Measurements from ENCODE around the gene PDZD7. TPM values are rescaled to one million over a fixed set of nuclear protein-coding genes. Genes with fewer than 3 reads are reported as not detected.
A peak's percentile ranks its signal among the peaks of the same experiment; 100 is the strongest.

PDZD7 gene
- total and polyA plus RNA-seq, 4 donors = 0.06 to 0.09 (median 0.07) TPM; not detected in 1

DNA sequence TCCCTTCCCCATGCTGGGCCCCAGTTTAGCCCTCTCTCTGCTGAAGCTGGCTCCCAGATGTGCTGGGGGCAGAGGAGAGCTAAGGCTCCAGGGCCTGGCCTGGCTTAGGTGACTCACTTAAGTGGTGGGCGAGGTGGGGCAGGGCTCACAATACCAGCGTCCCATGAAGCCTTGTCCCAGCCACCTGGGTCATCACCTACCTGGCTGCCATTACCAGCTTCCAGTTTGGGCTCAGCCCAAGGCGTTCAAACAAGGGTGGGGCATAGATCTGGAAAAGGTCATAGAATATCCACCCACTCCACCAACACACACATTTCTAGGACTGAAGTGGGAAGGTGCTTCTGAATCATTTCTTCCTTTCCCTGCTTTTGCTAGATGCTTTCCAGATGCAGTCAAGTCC lies 39.2 kb upstream of the PDZD7 start:
- no peak for TF ChIP-seq FOXA1 (IDR thresholded peaks at IDR 0.05)
- TF ChIP-seq HNF4G (IDR thresholded peaks at IDR 0.05) = no peak
- no peak for TF ChIP-seq NR2F2 (IDR thresholded peaks at IDR 0.05)
- TF ChIP-seq FOXA2 (IDR thresholded peaks at IDR 0.05) = no peak
- TF ChIP-seq RXRA (IDR thresholded peaks at IDR 0.05) = no peak
- Histone ChIP-seq H3K9ac (ENCODE audit: low read depth in 1 of 2, low read length in 2 of 2) (no peak overlapping the region), H3K27ac (ENCODE audit: low read depth in 1 of 2, low read length in 2 of 2) (no peak overlapping the region), H3K27me3 (ENCODE audit: control insufficient read depth in 4 of 4, insufficient read depth in 4 of 4, low read length in 3 of 4) (peaks cover 0 to 8% (median 2%) of the 10 kb centered on the region in 4 donors), H3K9me3 (ENCODE audit: control insufficient read depth in 4 of 4, low read length in 3 of 4) (no peaks in the 10 kb centered on the region), H3K4me3 (ENCODE audit: low read depth in 1 of 3, low read length in 3 of 3) (no peak overlapping the region), H3K4me1 (ENCODE audit: control insufficient read depth in 4 of 4, insufficient read depth in 4 of 4, low read length in 3 of 4) (peaks cover 8 to 22% (median 15%) of the 10 kb centered on the region in 4 donors), H3K36me3 (ENCODE audit: control insufficient read depth in 4 of 4, insufficient read depth in 3 of 4, low read depth in 1 of 4, low read length in 3 of 4) (no peaks in the 10 kb centered on the region)
- DNase-seq (ENCODE audit: low spot score) = no peak
- WGBS = 79% methylated on average over 3 of the region's 3 CpGs

DNA sequence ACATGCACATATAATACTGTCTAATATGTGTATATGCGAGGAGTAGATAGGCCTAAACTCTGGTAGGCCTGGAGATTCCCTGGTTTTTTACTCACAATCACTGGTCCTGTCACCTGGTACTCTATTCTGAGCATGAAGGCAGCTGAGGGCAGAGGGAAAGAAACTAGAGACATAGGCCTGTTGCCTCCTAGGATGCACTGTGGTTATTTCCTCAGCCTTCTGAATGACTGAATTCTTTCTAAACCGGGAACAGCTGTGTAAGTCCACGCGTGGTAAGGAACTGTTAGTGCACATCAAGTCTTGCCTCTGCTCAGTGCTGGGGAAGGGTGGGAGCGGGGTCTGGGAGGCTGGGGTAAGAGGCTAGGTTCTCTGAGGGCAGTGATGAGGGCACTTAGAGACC lies 38.5 kb upstream of the PDZD7 start:
- peaks cover 8 to 22% (median 15%) of the 10 kb centered on the region in 4 donors for H3K4me1 ChIP-seq (ENCODE audit: control insufficient read depth in 4 of 4, insufficient read depth in 4 of 4, low read length in 3 of 4)
- no peak overlapping the region for H3K27ac ChIP-seq (ENCODE audit: low read depth in 1 of 2, low read length in 2 of 2)

DNA sequence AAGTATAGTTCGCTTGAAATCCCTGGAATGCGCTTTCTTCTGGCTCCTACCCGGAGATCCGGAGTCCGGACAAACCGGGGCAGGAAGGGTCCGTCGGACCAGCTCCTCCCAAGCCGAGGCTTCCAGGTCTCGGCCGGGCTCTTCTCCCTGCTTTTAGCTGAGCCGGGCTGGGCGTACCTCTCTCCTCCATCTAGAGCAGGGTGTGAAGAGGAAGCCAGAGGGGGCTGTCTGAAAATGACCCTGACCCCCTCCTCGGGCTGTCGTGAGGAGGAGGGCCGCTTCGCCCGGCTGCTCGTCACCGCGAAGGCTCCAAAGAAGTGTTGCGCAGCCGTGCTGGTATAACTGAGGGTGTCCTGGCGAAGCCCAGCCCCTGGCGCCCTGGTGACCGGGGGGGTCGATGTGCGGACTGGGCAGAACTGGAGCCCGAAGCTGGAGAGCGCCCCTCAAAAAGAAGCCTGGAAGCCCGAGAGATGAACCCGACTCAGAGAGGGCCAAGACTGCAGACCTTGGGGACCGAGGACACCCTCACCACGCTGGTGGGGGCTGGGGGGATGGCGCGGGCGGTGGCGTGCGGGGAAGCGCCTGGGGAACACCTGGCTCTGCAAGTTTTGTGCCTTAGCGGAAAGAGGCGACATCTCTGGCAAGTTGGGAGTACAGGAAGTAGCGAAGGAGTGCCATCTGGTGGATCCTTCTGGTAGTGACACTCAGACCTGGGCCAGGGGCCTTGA lies 36.6 kb upstream of the PDZD7 start:
- H3K36me3 ChIP-seq (ENCODE audit: control insufficient read depth in 4 of 4, insufficient read depth in 3 of 4, low read depth in 1 of 4, low read length in 3 of 4) = no peaks in the 10 kb centered on the region
- WGBS = 2% methylated on average over 43 of the region's 43 CpGs
- H3K9ac ChIP-seq (ENCODE audit: low read depth in 1 of 2, low read length in 2 of 2) = peak overlapping the region in 1 of 2 donors; percentile 19
- H3K27ac ChIP-seq (ENCODE audit: low read depth in 1 of 2, low read length in 2 of 2) = no peak overlapping the region
- H3K9me3 ChIP-seq (ENCODE audit: control insufficient read depth in 4 of 4, low read length in 3 of 4) = no peaks in the 10 kb centered on the region
- H3K4me1 ChIP-seq (ENCODE audit: control insufficient read depth in 4 of 4, insufficient read depth in 4 of 4, low read length in 3 of 4) = peaks cover 11 to 30% (median 17%) of the 10 kb centered on the region in 4 donors
- peak; percentile 83 for DNase-seq (ENCODE audit: low spot score)
- peak overlapping the region in 2 of 3 donors; percentile 31 to 55 for H3K4me3 ChIP-seq (ENCODE audit: low read depth in 1 of 3, low read length in 3 of 3)
- peaks cover 0 to 4% (median under 1%) of the 10 kb centered on the region in 4 donors for H3K27me3 ChIP-seq (ENCODE audit: control insufficient read depth in 4 of 4, insufficient read depth in 4 of 4, low read length in 3 of 4)
- peak in 1 of 2 donors; percentile 28 for TF ChIP-seq GABPA (IDR thresholded peaks at IDR 0.05 in 1 of 2, conservative IDR thresholded peaks at IDR 0.05 in 1 of 2)
- peak; percentile 83 to 90 for TF ChIP-seq RAD21 (IDR thresholded peaks at IDR 0.05)
- TF ChIP-seq HNF4G (IDR thresholded peaks at IDR 0.05) = no peak
- TF ChIP-seq YY1 (IDR thresholded peaks at IDR 0.05) = no peak
- TF ChIP-seq, protein P1, sequence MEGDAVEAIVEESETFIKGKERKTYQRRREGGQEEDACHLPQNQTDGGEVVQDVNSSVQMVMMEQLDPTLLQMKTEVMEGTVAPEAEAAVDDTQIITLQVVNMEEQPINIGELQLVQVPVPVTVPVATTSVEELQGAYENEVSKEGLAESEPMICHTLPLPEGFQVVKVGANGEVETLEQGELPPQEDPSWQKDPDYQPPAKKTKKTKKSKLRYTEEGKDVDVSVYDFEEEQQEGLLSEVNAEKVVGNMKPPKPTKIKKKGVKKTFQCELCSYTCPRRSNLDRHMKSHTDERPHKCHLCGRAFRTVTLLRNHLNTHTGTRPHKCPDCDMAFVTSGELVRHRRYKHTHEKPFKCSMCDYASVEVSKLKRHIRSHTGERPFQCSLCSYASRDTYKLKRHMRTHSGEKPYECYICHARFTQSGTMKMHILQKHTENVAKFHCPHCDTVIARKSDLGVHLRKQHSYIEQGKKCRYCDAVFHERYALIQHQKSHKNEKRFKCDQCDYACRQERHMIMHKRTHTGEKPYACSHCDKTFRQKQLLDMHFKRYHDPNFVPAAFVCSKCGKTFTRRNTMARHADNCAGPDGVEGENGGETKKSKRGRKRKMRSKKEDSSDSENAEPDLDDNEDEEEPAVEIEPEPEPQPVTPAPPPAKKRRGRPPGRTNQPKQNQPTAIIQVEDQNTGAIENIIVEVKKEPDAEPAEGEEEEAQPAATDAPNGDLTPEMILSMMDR (IDR thresholded peaks at IDR 0.05; ENCODE audit: low read depth, low read length, missing input control) = peak; percentile 94

More for the DNA sequence above, 38.5 kb upstream of the PDZD7 start:
- DNase-seq (ENCODE audit: low spot score) = no peak
- peaks cover 0 to 10% (median 3%) of the 10 kb centered on the region in 4 donors for H3K27me3 ChIP-seq (ENCODE audit: control insufficient read depth in 4 of 4, insufficient read depth in 4 of 4, low read length in 3 of 4)
- no peaks in the 10 kb centered on the region for H3K36me3 ChIP-seq (ENCODE audit: control insufficient read depth in 4 of 4, insufficient read depth in 3 of 4, low read depth in 1 of 4, low read length in 3 of 4)
- H3K4me3 ChIP-seq (ENCODE audit: low read depth in 1 of 3, low read length in 3 of 3) = no peak overlapping the region
- TF ChIP-seq FOXA1 (IDR thresholded peaks at IDR 0.05) = no peak
- TF ChIP-seq JUND (IDR thresholded peaks at IDR 0.05) = no peak
- no peak overlapping the region for H3K9ac ChIP-seq (ENCODE audit: low read depth in 1 of 2, low read length in 2 of 2)
- WGBS = 92% methylated on average over 5 of the region's 5 CpGs
- H3K9me3 ChIP-seq (ENCODE audit: control insufficient read depth in 4 of 4, low read length in 3 of 4) = no peaks in the 10 kb centered on the region

DNA sequence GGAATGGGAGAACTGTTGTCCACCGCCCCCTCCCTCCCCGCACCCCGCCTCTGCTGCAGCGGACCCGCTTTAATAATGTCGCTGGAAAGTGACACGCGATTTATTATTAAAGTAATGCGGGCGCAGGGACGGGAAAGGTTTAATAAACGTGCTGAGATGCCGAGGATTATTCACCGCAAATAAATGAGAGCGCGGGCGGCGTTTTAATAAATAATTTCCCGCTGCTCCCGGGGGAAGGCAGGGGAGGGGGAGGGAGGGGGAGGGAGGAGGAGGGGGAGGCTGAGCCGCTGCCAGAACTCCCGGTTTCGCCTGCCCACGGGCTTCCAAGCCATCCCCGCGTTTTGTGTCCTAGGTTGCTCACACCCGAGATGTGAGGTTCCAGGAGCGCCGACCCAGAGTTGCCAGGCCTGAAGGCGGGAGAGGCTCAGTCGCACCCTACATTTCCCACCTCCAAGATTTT lies 36.0 kb upstream of the PDZD7 start:
- no peak overlapping the region for H3K27ac ChIP-seq (ENCODE audit: low read depth in 1 of 2, low read length in 2 of 2)

More for the DNA sequence above, 36.0 kb upstream of the PDZD7 start:
- no peak for DNase-seq (ENCODE audit: low spot score)
- peak overlapping the region in 1 of 3 donors; percentile 55 for H3K4me3 ChIP-seq (ENCODE audit: low read depth in 1 of 3, low read length in 3 of 3)
- H3K36me3 ChIP-seq (ENCODE audit: control insufficient read depth in 4 of 4, insufficient read depth in 3 of 4, low read depth in 1 of 4, low read length in 3 of 4) = no peaks in the 10 kb centered on the region
- peaks cover 0 to 4% (median under 1%) of the 10 kb centered on the region in 4 donors for H3K27me3 ChIP-seq (ENCODE audit: control insufficient read depth in 4 of 4, insufficient read depth in 4 of 4, low read length in 3 of 4)
- H3K9me3 ChIP-seq (ENCODE audit: control insufficient read depth in 4 of 4, low read length in 3 of 4) = no peaks in the 10 kb centered on the region
- H3K9ac ChIP-seq (ENCODE audit: low read depth in 1 of 2, low read length in 2 of 2) = peak overlapping the region in 1 of 2 donors; percentile 19
- no peak for TF ChIP-seq SP1 (IDR thresholded peaks at IDR 0.05)
- TF ChIP-seq HNF4A (conservative IDR thresholded peaks at IDR 0.05) = no peak
- TF ChIP-seq FOXA2 (IDR thresholded peaks at IDR 0.05) = no peak
- no peak for TF ChIP-seq HNF4G (IDR thresholded peaks at IDR 0.05)
- TF ChIP-seq EGR1 (IDR thresholded peaks at IDR 0.05; ENCODE audit: low read depth in 2 of 2) = no peak
- peaks cover 17 to 36% (median 22%) of the 10 kb centered on the region in 4 donors for H3K4me1 ChIP-seq (ENCODE audit: control insufficient read depth in 4 of 4, insufficient read depth in 4 of 4, low read length in 3 of 4)
- 3% methylated on average over 31 of the region's 31 CpGs for WGBS
